ENCODE data around the gene DPAGT1. TPM values are rescaled to one million over a fixed set of nuclear protein-coding genes. Genes with fewer than 3 reads are reported as not detected.
A peak's percentile ranks its signal among the peaks of the same experiment; 100 is the strongest.

Gene DPAGT1
- total and polyA plus RNA-seq, 9 donors, result 11.8 to 35.0 (median 30.3) TPM

DNA sequence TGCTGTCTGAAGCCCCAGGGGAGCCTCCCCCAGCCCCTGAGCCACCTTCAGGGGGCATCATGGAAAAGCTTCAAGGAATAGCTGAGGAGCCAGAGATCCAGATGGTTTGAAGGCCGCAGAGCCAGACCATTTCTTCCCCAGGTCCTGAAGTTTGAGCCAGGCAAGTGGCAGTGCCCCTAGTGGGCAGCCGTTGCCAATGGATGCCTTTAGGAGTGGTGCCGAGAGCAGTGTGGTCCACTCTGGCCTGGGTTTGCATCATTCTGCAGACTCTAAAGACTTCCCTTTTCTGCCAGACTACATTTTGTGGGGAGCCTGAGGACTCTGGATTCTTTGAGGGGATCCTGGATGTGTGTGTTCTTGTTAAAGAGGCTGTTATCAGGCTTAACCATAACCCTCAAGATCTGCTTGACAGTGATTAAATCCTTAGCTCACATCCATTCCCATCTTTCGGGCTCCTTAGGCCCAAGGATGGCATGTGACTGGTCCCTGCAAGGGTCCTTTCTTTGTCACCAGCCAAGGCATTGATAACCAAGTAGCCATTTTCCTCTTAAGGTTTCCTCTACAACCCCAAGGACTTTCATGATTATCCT lies 32.8 kb upstream of the DPAGT1 start:
- H3K4me1 ChIP-seq (ENCODE audit: control insufficient read depth, insufficient read depth, low read length), result no peaks in the 10 kb centered on the region
- no peak overlapping the region for H3K27ac ChIP-seq (ENCODE audit: low read length)
- H3K36me3 ChIP-seq (ENCODE audit: control insufficient read depth, insufficient read depth, low read length), result peaks cover 45% of the 10 kb centered on the region
- H3K27me3 ChIP-seq (ENCODE audit: control insufficient read depth, insufficient read depth, low read length), result no peaks in the 10 kb centered on the region
- WGBS (ENCODE audit: insufficient coverage), result 63% methylated on average over 3 of the region's 4 CpGs
- DNase-seq, result no peak
- no peak overlapping the region for H3K4me3 ChIP-seq (ENCODE audit: low read length)
- H3K9me3 ChIP-seq (replicated peaks; ENCODE audit: control insufficient read depth, low read depth, low read length), result no peaks in the 10 kb centered on the region

DNA sequence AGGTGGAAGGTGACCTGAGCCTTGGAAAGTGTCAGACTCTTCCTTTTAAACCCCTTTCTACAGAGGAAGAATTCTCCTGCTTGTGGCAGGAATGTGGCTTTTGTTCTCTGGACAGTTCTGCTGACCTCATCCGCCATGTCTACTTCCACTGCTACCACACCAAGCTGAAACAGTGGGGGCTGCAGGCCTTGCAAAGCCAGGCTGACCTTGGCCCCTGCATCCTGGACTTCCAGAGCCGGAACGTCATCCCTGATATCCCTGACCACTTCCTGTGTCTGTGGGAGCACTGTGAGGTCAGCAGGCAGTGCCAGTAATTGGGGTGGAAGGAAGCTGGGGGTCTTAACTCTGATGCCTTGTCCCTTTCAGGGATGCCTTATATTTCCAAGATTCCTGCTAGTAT lies 29.0 kb upstream of the DPAGT1 start:
- no peak overlapping the region for H3K27ac ChIP-seq (ENCODE audit: low read length)
- H3K4me3 ChIP-seq (ENCODE audit: low read length), result no peak overlapping the region
- peaks cover 62% of the 10 kb centered on the region for H3K36me3 ChIP-seq (ENCODE audit: control insufficient read depth, insufficient read depth, low read length)
- H3K9me3 ChIP-seq (replicated peaks; ENCODE audit: control insufficient read depth, low read depth, low read length), result no peaks in the 10 kb centered on the region
- H3K4me1 ChIP-seq (ENCODE audit: control insufficient read depth, insufficient read depth, low read length), result no peaks in the 10 kb centered on the region
- no peaks in the 10 kb centered on the region for H3K27me3 ChIP-seq (ENCODE audit: control insufficient read depth, insufficient read depth, low read length)
- no peak for DNase-seq
- 62% methylated on average over 2 of the region's 3 CpGs for WGBS (ENCODE audit: insufficient coverage)

DNA sequence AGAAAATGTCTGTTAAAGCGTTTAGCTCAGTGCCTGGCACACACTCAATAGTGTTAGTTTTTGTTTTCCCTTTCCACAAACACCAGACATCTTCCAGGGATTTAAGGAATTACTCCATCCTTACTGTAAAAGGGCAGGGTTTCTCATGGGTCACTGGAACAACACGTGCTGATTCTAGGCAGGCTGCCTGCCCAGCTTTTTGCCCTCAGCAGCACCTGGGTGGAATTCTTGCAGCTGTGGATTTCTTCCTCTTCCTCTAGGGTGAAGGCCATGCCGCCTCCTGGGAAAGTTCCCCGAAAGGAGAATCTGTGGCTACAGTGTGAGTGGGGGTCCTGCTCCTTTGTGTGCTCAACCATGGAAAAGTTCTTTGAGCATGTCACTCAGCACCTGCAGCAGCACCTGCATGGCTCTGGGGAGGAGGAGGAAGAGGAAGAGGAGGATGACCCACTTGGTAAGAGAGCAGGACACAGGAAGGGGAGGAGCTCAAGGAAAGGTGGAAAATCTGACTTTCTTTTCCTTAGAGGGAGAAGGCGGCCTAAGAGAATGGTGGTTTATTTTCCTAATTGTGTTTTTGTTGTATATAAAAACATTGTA lies 25.1 kb upstream of the DPAGT1 start:
- peaks cover 8% of the 10 kb centered on the region for H3K4me1 ChIP-seq (ENCODE audit: control insufficient read depth, insufficient read depth, low read length)
- peak overlapping the region; percentile 54 for H3K27ac ChIP-seq (ENCODE audit: low read length)
- peak; percentile 50 for DNase-seq
- H3K9me3 ChIP-seq (replicated peaks; ENCODE audit: control insufficient read depth, low read depth, low read length), result no peaks in the 10 kb centered on the region
- no peak overlapping the region for H3K4me3 ChIP-seq (ENCODE audit: low read length)
- no peaks in the 10 kb centered on the region for H3K27me3 ChIP-seq (ENCODE audit: control insufficient read depth, insufficient read depth, low read length)
- 20% methylated on average over 1 of the region's 5 CpGs for WGBS (ENCODE audit: insufficient coverage)
- H3K36me3 ChIP-seq (ENCODE audit: control insufficient read depth, insufficient read depth, low read length), result peaks cover 50% of the 10 kb centered on the region

GRCh38 chr11:119125821-119126220 lies 24.2 kb upstream of the DPAGT1 start:
- H3K36me3 ChIP-seq (ENCODE audit: control insufficient read depth, insufficient read depth, low read length), result peaks cover 41% of the 10 kb centered on the region
- peaks cover 9% of the 10 kb centered on the region for H3K4me1 ChIP-seq (ENCODE audit: control insufficient read depth, insufficient read depth, low read length)
- no peak overlapping the region for H3K27ac ChIP-seq (ENCODE audit: low read length)
- WGBS (ENCODE audit: insufficient coverage), result 92% methylated on average over 2 of the region's 6 CpGs
- no peak overlapping the region for H3K4me3 ChIP-seq (ENCODE audit: low read length)
- H3K27me3 ChIP-seq (ENCODE audit: control insufficient read depth, insufficient read depth, low read length), result no peaks in the 10 kb centered on the region
- DNase-seq, result no peak
- no peaks in the 10 kb centered on the region for H3K9me3 ChIP-seq (replicated peaks; ENCODE audit: control insufficient read depth, low read depth, low read length)

GRCh38 chr11:119121811-119122124 lies 20.1 kb upstream of the DPAGT1 start:
- Histone ChIP-seq H3K9me3 (replicated peaks; ENCODE audit: control insufficient read depth, low read depth, low read length) (no peaks in the 10 kb centered on the region), H3K27ac (ENCODE audit: low read length) (peak overlapping the region; percentile 78), H3K36me3 (ENCODE audit: control insufficient read depth, insufficient read depth, low read length) (peaks cover 23% of the 10 kb centered on the region), H3K27me3 (ENCODE audit: control insufficient read depth, insufficient read depth, low read length) (no peaks in the 10 kb centered on the region), H3K4me1 (ENCODE audit: control insufficient read depth, insufficient read depth, low read length) (peaks cover 13% of the 10 kb centered on the region), H3K4me3 (ENCODE audit: low read length) (peak overlapping the region; percentile 74)
- 0% methylated on average over 16 of the region's 20 CpGs for WGBS (ENCODE audit: insufficient coverage)
- no peak for DNase-seq

GRCh38 chr11:119121008-119121810 lies 19.6 kb upstream of the DPAGT1 start, which contains the start of gene HINFP:
HINFP (plus strand) TSS chr11:119121580; CDS start chr11:119126945, 5,365 bp downstream.
- 0% methylated on average over 41 of the region's 54 CpGs for WGBS (ENCODE audit: insufficient coverage)
- peak within 1 kb of the TSS; percentile 74 for H3K4me3 ChIP-seq (ENCODE audit: low read length)
- peak; percentile 100 for DNase-seq
- peak within 1 kb of the TSS; percentile 82 for H3K27ac ChIP-seq (ENCODE audit: low read length)
- no peaks in the 10 kb centered on the region for H3K9me3 ChIP-seq (replicated peaks; ENCODE audit: control insufficient read depth, low read depth, low read length)
- H3K36me3 ChIP-seq (ENCODE audit: control insufficient read depth, insufficient read depth, low read length), result peaks cover 28% of the 10 kb centered on the region
- peaks cover 13% of the 10 kb centered on the region for H3K4me1 ChIP-seq (ENCODE audit: control insufficient read depth, insufficient read depth, low read length)
- H3K27me3 ChIP-seq (ENCODE audit: control insufficient read depth, insufficient read depth, low read length), result no peaks in the 10 kb centered on the region

DNA sequence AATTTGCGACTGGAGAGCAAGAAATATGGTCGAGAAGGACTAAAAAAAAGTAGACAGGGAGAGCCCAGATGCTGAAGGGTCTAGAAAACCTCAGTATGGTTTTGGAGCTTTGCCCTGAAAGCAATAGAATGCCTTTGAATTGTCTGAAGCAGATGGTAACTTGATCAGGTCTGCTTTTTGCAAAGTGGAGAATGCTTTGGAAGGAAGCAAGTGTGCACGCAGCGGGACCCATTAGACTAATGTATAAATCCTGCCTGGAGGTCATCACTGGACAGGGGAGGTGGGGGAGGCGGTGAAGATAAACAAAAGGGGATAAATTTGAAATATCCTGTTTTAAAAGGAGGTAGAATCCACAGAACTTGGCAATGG lies 19.0 kb upstream of the DPAGT1 start:
- peak overlapping the region; percentile 82 for H3K27ac ChIP-seq (ENCODE audit: low read length)

DNA sequence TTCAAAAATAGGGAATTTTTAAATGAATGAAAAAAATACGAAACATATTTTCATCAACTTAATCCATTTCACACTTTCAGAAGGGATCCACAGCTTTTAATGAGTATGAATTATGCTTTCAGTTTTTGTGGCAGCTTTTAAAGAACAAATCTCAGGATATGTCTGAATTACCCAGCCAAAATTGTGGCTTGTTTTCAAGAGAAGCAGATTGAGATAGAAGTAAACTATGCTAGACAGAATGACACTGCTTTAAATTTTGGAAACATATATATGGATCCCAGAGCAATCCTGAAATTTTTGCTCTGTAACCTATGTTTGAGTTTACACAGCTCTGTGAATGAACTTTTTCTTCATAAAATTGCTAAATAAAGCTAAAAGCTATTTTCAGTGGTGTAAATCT lies 17.3 kb upstream of the DPAGT1 start:
- H3K36me3 ChIP-seq (ENCODE audit: control insufficient read depth, insufficient read depth, low read length), result peaks cover 31% of the 10 kb centered on the region
- peaks cover 13% of the 10 kb centered on the region for H3K4me1 ChIP-seq (ENCODE audit: control insufficient read depth, insufficient read depth, low read length)
- H3K27ac ChIP-seq (ENCODE audit: low read length), result no peak overlapping the region
- no peak for DNase-seq
- WGBS (ENCODE audit: insufficient coverage), result no CpG with 5 or more reads among the region's 1 CpG
- no peak overlapping the region for H3K4me3 ChIP-seq (ENCODE audit: low read length)
- H3K27me3 ChIP-seq (ENCODE audit: control insufficient read depth, insufficient read depth, low read length), result no peaks in the 10 kb centered on the region
- no peaks in the 10 kb centered on the region for H3K9me3 ChIP-seq (replicated peaks; ENCODE audit: control insufficient read depth, low read depth, low read length)

More for the DNA sequence above, 19.0 kb upstream of the DPAGT1 start:
- H3K4me1 ChIP-seq (ENCODE audit: control insufficient read depth, insufficient read depth, low read length), result peaks cover 13% of the 10 kb centered on the region
- 14% methylated on average over 5 of the region's 5 CpGs for WGBS (ENCODE audit: insufficient coverage)
- no peaks in the 10 kb centered on the region for H3K9me3 ChIP-seq (replicated peaks; ENCODE audit: control insufficient read depth, low read depth, low read length)
- DNase-seq, result peak; percentile 65
- H3K4me3 ChIP-seq (ENCODE audit: low read length), result peak overlapping the region; percentile 41
- no peaks in the 10 kb centered on the region for H3K27me3 ChIP-seq (ENCODE audit: control insufficient read depth, insufficient read depth, low read length)
- peaks cover 30% of the 10 kb centered on the region for H3K36me3 ChIP-seq (ENCODE audit: control insufficient read depth, insufficient read depth, low read length)

GRCh38 chr11:119118227-119118626 lies 16.6 kb upstream of the DPAGT1 start:
- H3K4me3 ChIP-seq (ENCODE audit: low read length), result no peak overlapping the region
- H3K4me1 ChIP-seq (ENCODE audit: control insufficient read depth, insufficient read depth, low read length), result peaks cover 13% of the 10 kb centered on the region
- peaks cover 34% of the 10 kb centered on the region for H3K36me3 ChIP-seq (ENCODE audit: control insufficient read depth, insufficient read depth, low read length)
- WGBS (ENCODE audit: insufficient coverage), result no CpG with 5 or more reads among the region's 5 CpGs
- H3K27ac ChIP-seq (ENCODE audit: low read length), result no peak overlapping the region
- DNase-seq, result no peak
- H3K9me3 ChIP-seq (replicated peaks; ENCODE audit: control insufficient read depth, low read depth, low read length), result no peaks in the 10 kb centered on the region
- H3K27me3 ChIP-seq (ENCODE audit: control insufficient read depth, insufficient read depth, low read length), result no peaks in the 10 kb centered on the region

- no peak for DNase-seq
- Histone ChIP-seq H3K4me1 (ENCODE audit: control insufficient read depth, insufficient read depth, low read length) (peaks cover 7% of the 10 kb centered on the region), H3K9me3 (replicated peaks; ENCODE audit: control insufficient read depth, low read depth, low read length) (no peaks in the 10 kb centered on the region), H3K4me3 (ENCODE audit: low read length) (no peak overlapping the region), H3K27me3 (ENCODE audit: control insufficient read depth, insufficient read depth, low read length) (no peaks in the 10 kb centered on the region), H3K27ac (ENCODE audit: low read length) (no peak overlapping the region), H3K36me3 (ENCODE audit: control insufficient read depth, insufficient read depth, low read length) (peaks cover 44% of the 10 kb centered on the region)
- WGBS (ENCODE audit: insufficient coverage), result 89% methylated on average over 3 of the region's 3 CpGs
These were observed 15.5 kb upstream of the DPAGT1 start for GRCh38 chr11:119117004-119117706.
